Skeletal muscle satellite cell (primary cell): ENCODE measurements around the gene SCAP.
A peak's percentile ranks its signal among the peaks of the same experiment; 100 is the strongest.
"Not testable (repeated sequence)": the region's sequence is repeated elsewhere in the genome, so short reads cannot be mapped to it uniquely, and the experiment has no call there.

Experiments
- H3K27me3 ChIP-seq: 2 replicates; pipeline ENCODE4 v1.7.0; 2013; ENCODE audit warnings: low read length; ENCODE audit not compliant: control insufficient read depth, insufficient read depth
- H3K36me3 ChIP-seq: 2 replicates; pipeline ENCODE4 v1.7.0; 2013; ENCODE audit warnings: mild to moderate bottlenecking, control low read depth, low read length; ENCODE audit not compliant: insufficient read depth
- H3K4me1 ChIP-seq: 2 replicates; pipeline ENCODE4 v1.7.0; 2013; ENCODE audit warnings: low read length; ENCODE audit not compliant: control insufficient read depth, insufficient read depth
- H3K4me2 ChIP-seq: 2 replicates; pipeline ENCODE4 v1.7.0; 2013; ENCODE audit warnings: mild to moderate bottlenecking, low read length
- H3K4me3 ChIP-seq: 2 replicates; pipeline ENCODE4 v1.7.0; 2013; ENCODE audit warnings: low read length
- H3K9ac ChIP-seq: 2 replicates; pipeline ENCODE4 v1.7.0; 2013; ENCODE audit warnings: mild to moderate bottlenecking, low read depth, low read length, moderate library complexity
- H3K9me3 ChIP-seq: replicated peaks from 2 replicates; pipeline ENCODE4 v1.7.0; 2013; ENCODE audit warnings: mild to moderate bottlenecking, control low read depth, low read length

SCAP gene

GRCh38 chr3:47478022-47478421 lies 2.3 kb upstream of the SCAP start:
- no peak overlapping the region for H3K4me3 ChIP-seq
- no peak overlapping the region for H3K4me2 ChIP-seq
- H3K27me3 ChIP-seq, result no peaks in the 10 kb centered on the region
- no peaks in the 10 kb centered on the region for H3K9me3 ChIP-seq
- H3K4me1 ChIP-seq, result peaks cover 13% of the 10 kb centered on the region
- H3K36me3 ChIP-seq, result no peaks in the 10 kb centered on the region
- H3K9ac ChIP-seq, result no peak overlapping the region

GRCh38 chr3:47476644-47477199 lies 981 bp upstream of the SCAP start:
- Histone ChIP-seq H3K36me3 (no peaks in the 10 kb centered on the region), H3K4me1 (peaks cover 13% of the 10 kb centered on the region), H3K27me3 (no peaks in the 10 kb centered on the region), H3K9ac (peak overlapping the region; percentile 90), H3K4me2 (peak overlapping the region; percentile 78), H3K9me3 (no peaks in the 10 kb centered on the region), H3K4me3 (peak overlapping the region; percentile 85)

GRCh38 chr3:47476330-47476626 lies 537 bp upstream of the SCAP start:
- H3K9me3 ChIP-seq, result no peaks in the 10 kb centered on the region

GRCh38 chr3:47475029-47475569 lies 642 bp downstream of the SCAP start:
- Histone ChIP-seq H3K36me3 (no peaks in the 10 kb centered on the region), H3K9me3 (no peaks in the 10 kb centered on the region), H3K9ac (peak overlapping the region; percentile 90), H3K4me3 (peak overlapping the region; percentile 85), H3K4me2 (peak overlapping the region; percentile 78), H3K27me3 (no peaks in the 10 kb centered on the region), H3K4me1 (peaks cover 13% of the 10 kb centered on the region)

More at GRCh38 chr3:47476330-47476626, 537 bp upstream of the SCAP start:
- peak overlapping the region; percentile 85 for H3K4me3 ChIP-seq
- peak overlapping the region; percentile 78 for H3K4me2 ChIP-seq
- peaks cover 13% of the 10 kb centered on the region for H3K4me1 ChIP-seq
- H3K36me3 ChIP-seq, result no peaks in the 10 kb centered on the region
- H3K9ac ChIP-seq, result peak overlapping the region; percentile 90
- no peaks in the 10 kb centered on the region for H3K27me3 ChIP-seq

GRCh38 chr3:47473391-47473790 lies 2.4 kb downstream of the SCAP start:
- H3K27me3 ChIP-seq, result no peaks in the 10 kb centered on the region
- no peaks in the 10 kb centered on the region for H3K36me3 ChIP-seq
- no peak overlapping the region for H3K4me3 ChIP-seq
- no peak overlapping the region for H3K9ac ChIP-seq
- H3K9me3 ChIP-seq, result no peaks in the 10 kb centered on the region
- H3K4me2 ChIP-seq, result no peak overlapping the region
- H3K4me1 ChIP-seq, result peaks cover 13% of the 10 kb centered on the region

GRCh38 chr3:47469616-47470015 lies 6.1 kb downstream of the SCAP start:
- no peak overlapping the region for H3K9ac ChIP-seq
- H3K9me3 ChIP-seq, result no peaks in the 10 kb centered on the region
- H3K27me3 ChIP-seq, result no peaks in the 10 kb centered on the region
- no peak overlapping the region for H3K4me3 ChIP-seq
- H3K4me2 ChIP-seq, result no peak overlapping the region
- peaks cover 3% of the 10 kb centered on the region for H3K4me1 ChIP-seq
- H3K36me3 ChIP-seq, result no peaks in the 10 kb centered on the region

- not testable (repeated sequence) for H3K9ac ChIP-seq, H3K4me3 ChIP-seq, H3K4me2 ChIP-seq, H3K36me3 ChIP-seq, H3K4me1 ChIP-seq, H3K9me3 ChIP-seq, H3K27me3 ChIP-seq
These were observed 7.4 kb downstream of the SCAP start for GRCh38 chr3:47468315-47468714.

GRCh38 chr3:47464588-47464987 lies 11.2 kb downstream of the SCAP start:
- no peaks in the 10 kb centered on the region for H3K4me1 ChIP-seq
- no peak overlapping the region for H3K4me2 ChIP-seq
- H3K27me3 ChIP-seq, result no peaks in the 10 kb centered on the region
- no peaks in the 10 kb centered on the region for H3K9me3 ChIP-seq
- H3K36me3 ChIP-seq, result no peaks in the 10 kb centered on the region
- no peak overlapping the region for H3K9ac ChIP-seq
- H3K4me3 ChIP-seq, result no peak overlapping the region

- not testable (repeated sequence) for H3K9ac ChIP-seq, H3K36me3 ChIP-seq, H3K4me1 ChIP-seq, H3K4me3 ChIP-seq, H3K27me3 ChIP-seq, H3K4me2 ChIP-seq, H3K9me3 ChIP-seq
These were observed 16.1 kb downstream of the SCAP start for GRCh38 chr3:47459534-47460085.

- H3K27me3 ChIP-seq, result no peaks in the 10 kb centered on the region
- no peak overlapping the region for H3K9ac ChIP-seq
- H3K9me3 ChIP-seq, result no peaks in the 10 kb centered on the region
- H3K4me2 ChIP-seq, result no peak overlapping the region
- no peak overlapping the region for H3K4me3 ChIP-seq
- H3K36me3 ChIP-seq, result no peaks in the 10 kb centered on the region
- H3K4me1 ChIP-seq, result peaks cover 4% of the 10 kb centered on the region
These were observed 18.8 kb downstream of the SCAP start for GRCh38 chr3:47456984-47457383.

- peaks cover 4% of the 10 kb centered on the region for H3K4me1 ChIP-seq
- no peak overlapping the region for H3K4me2 ChIP-seq
- no peaks in the 10 kb centered on the region for H3K27me3 ChIP-seq
- no peak overlapping the region for H3K4me3 ChIP-seq
- H3K9ac ChIP-seq, result no peak overlapping the region
- H3K36me3 ChIP-seq, result no peaks in the 10 kb centered on the region
- no peaks in the 10 kb centered on the region for H3K9me3 ChIP-seq
These were observed 19.8 kb downstream of the SCAP start for GRCh38 chr3:47455806-47456452.
